Neural cell (in vitro differentiated cells): ENCODE measurements around the gene PCDHA1. TPM values are rescaled to one million over a fixed set of nuclear protein-coding genes. Genes with fewer than 3 reads are reported as not detected.

Experiments
- H2AFZ ChIP-seq: fragments of 200-600, 300-800 bp; sonication (generic), shearing (Covaris generic); 2 replicates; pipeline ENCODE4 v1.6.0; 2014; ENCODE audit warnings: low read depth, mild to moderate bottlenecking, antibody characterized with exemption, low read length, moderate library complexity
- H3F3A ChIP-seq: fragments of 200-600 bp; shearing (Covaris generic); 2 replicates; pipeline ENCODE4 v1.6.1; 2016; ENCODE audit warnings: mild to moderate bottlenecking, moderate library complexity, mixed read lengths, antibody characterized with exemption, low read length; ENCODE audit not compliant: insufficient read depth, poor library complexity, severe bottlenecking
- H3K27ac ChIP-seq: fragments of 200-600, 300-800 bp; sonication (generic), shearing (Covaris generic); 2 replicates; pipeline ENCODE4 v1.5.1; 2014; ENCODE audit warnings: mild to moderate bottlenecking, low read length, moderate library complexity
- H3K27me3 ChIP-seq: fragments of 300-800, 200-600 bp; sonication (generic), shearing (Covaris generic); 2 replicates; pipeline ENCODE4 v1.6.0; 2014; ENCODE audit warnings: mild to moderate bottlenecking, low read depth, low read length, moderate library complexity; ENCODE audit not compliant: insufficient read depth
- H3K36me3 ChIP-seq: fragments of 300-800, 200-600 bp; sonication (generic), shearing (Covaris generic); 2 replicates; pipeline ENCODE4 v1.5.1; 2014; ENCODE audit warnings: mild to moderate bottlenecking, antibody characterized with exemption, low read length, moderate library complexity; ENCODE audit not compliant: insufficient read depth
- H3K4me2 ChIP-seq: fragments of 300-800, 200-600 bp; sonication (generic), shearing (Covaris generic); 2 replicates; pipeline ENCODE4 v1.6.0; 2014; ENCODE audit warnings: mild to moderate bottlenecking, low read length
- H3K4me3 ChIP-seq: fragments of 300-800, 200-600 bp; sonication (generic), shearing (Covaris generic); 2 replicates; pipeline ENCODE4 v1.5.1; 2014; ENCODE audit warnings: mild to moderate bottlenecking, low read length, moderate library complexity
- H3K79me2 ChIP-seq: fragments of 200-600 bp; shearing (Covaris generic); replicated peaks from 2 replicates; pipeline ENCODE4 v1.6.0; 2014; ENCODE audit warnings: mild to moderate bottlenecking, low read length, moderate library complexity; ENCODE audit not compliant: insufficient read depth
- H3K9ac ChIP-seq: fragments of 300-800, 200-600 bp; sonication (generic), shearing (Covaris generic); 2 replicates; pipeline ENCODE4 v1.6.1; 2016; ENCODE audit warnings: mild to moderate bottlenecking, low read length, mixed read lengths
- H3K9me2 ChIP-seq: fragments of 200-600 bp; shearing (Covaris generic); 2 replicates; pipeline ENCODE4 v1.6.1; 2016; ENCODE audit warnings: mild to moderate bottlenecking, low read length, mixed read lengths; ENCODE audit not compliant: insufficient read depth
- H3K9me3 ChIP-seq: fragments of 200-600, 300-800 bp; sonication (generic), shearing (Covaris generic); 2 replicates; pipeline ENCODE4 v1.6.1; 2016; ENCODE audit warnings: mild to moderate bottlenecking, mixed run types, low read length, moderate library complexity, mixed read lengths
- H4K20me1 ChIP-seq: fragments of 200-600 bp; shearing (Covaris generic); 2 replicates; pipeline ENCODE4 v1.6.1; 2016; ENCODE audit warnings: mild to moderate bottlenecking, mixed run types; ENCODE audit not compliant: insufficient read depth
- EP300 ChIP-seq: fragments of 450-650 bp; conservative IDR thresholded peaks from 2 replicates; pipeline ENCODE4 v1.6.1; 2014; ENCODE audit warnings: antibody characterized with exemption, mild to moderate bottlenecking, moderate library complexity; ENCODE audit not compliant: poor library complexity, severe bottlenecking
- EZH2 ChIP-seq: fragments of 200-600, 300-800 bp; shearing (Covaris generic), sonication (generic); IDR thresholded peaks from 2 replicates; pipeline ENCODE4 v1.6.1; 2014; ENCODE audit warnings: antibody characterized with exemption, low read length, borderline replicate concordance, mild to moderate bottlenecking; ENCODE audit not compliant: insufficient read depth, poor library complexity, severe bottlenecking
- MXI1 ChIP-seq: fragments of 450-650 bp; conservative IDR thresholded peaks from 2 replicates; pipeline ENCODE4 v1.6.1; 2014; ENCODE audit warnings: antibody characterized with exemption, mild to moderate bottlenecking; ENCODE audit not compliant: poor library complexity, severe bottlenecking
- POLR2AphosphoS5 ChIP-seq: IDR thresholded peaks from 2 replicates; pipeline ENCODE4 v1.6.1; 2012
- RAD21 ChIP-seq: fragments of 450-650 bp; conservative IDR thresholded peaks from 2 replicates; pipeline ENCODE4 v1.6.1; 2014; ENCODE audit warnings: antibody characterized with exemption, mild to moderate bottlenecking, moderate library complexity
- SMC3 ChIP-seq: fragments of 450-650 bp; conservative IDR thresholded peaks from 2 replicates; pipeline ENCODE4 v1.6.1; 2014; ENCODE audit warnings: antibody characterized with exemption, mild to moderate bottlenecking, moderate library complexity; ENCODE audit not compliant: poor library complexity
- TAF1 ChIP-seq: IDR thresholded peaks from 2 replicates; pipeline ENCODE4 v1.6.1; 2012; ENCODE audit warnings: low read depth
- polyA plus RNA-seq: library from polyadenylated mRNA; depleted of rRNA; stranded (reverse); fragments of >200 nt; gene quantifications from 2 replicates; pipeline ENCODE4 v1.2.3, GENCODE V29; 2014
- TF ChIP-seq, protein P1 (sequence below): IDR thresholded peaks from 2 replicates; pipeline ENCODE4 v1.6.1; 2012; ENCODE audit warnings: borderline replicate concordance
- TF ChIP-seq, protein P2 (sequence below): fragments of 450-650 bp; IDR thresholded peaks from 2 replicates; pipeline ENCODE4 v1.5.1; 2014; ENCODE audit warnings: antibody characterized with exemption, mild to moderate bottlenecking, moderate library complexity; ENCODE audit not compliant: poor library complexity, severe bottlenecking

Gene PCDHA1
- polyA plus RNA-seq, 1 donor from 2014 or later: 0.28 TPM

DNA sequence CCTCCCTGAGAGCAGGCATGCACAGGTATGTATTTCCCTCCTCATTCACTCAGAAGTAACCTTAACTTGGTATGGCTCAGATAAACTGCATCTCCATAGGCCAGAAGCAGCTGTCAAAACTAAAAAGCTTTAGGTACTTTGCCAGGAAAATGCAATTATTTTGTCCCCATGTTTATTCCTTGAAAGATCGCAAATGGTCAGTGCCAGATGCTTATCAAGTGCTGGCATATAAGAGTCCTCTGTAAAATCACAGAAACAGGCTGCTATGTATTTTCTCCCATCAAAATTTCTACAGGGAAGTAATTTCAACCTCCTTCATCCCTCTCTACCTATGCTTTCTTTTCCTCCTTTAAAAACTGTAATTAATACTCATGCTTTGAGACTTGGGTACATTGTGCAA is 193.0 kb downstream of the PCDHA1 start:
- Histone ChIP-seq H3K4me2 (no peak overlapping the region), H4K20me1 (no peaks in the 10 kb centered on the region), H3F3A (peaks cover 14% of the 10 kb centered on the region), H3K4me3 (no peak overlapping the region), H3K36me3 (peaks cover 6% of the 10 kb centered on the region), H3K27ac (no peak overlapping the region), H3K9me3 (no peaks in the 10 kb centered on the region), H3K9ac (no peak overlapping the region), H2AFZ (no peak overlapping the region), H3K27me3 (no peaks in the 10 kb centered on the region), H3K79me2 (peaks cover 9% of the 10 kb centered on the region), H3K9me2 (no peaks in the 10 kb centered on the region)
- TF ChIP-seq, protein P1, sequence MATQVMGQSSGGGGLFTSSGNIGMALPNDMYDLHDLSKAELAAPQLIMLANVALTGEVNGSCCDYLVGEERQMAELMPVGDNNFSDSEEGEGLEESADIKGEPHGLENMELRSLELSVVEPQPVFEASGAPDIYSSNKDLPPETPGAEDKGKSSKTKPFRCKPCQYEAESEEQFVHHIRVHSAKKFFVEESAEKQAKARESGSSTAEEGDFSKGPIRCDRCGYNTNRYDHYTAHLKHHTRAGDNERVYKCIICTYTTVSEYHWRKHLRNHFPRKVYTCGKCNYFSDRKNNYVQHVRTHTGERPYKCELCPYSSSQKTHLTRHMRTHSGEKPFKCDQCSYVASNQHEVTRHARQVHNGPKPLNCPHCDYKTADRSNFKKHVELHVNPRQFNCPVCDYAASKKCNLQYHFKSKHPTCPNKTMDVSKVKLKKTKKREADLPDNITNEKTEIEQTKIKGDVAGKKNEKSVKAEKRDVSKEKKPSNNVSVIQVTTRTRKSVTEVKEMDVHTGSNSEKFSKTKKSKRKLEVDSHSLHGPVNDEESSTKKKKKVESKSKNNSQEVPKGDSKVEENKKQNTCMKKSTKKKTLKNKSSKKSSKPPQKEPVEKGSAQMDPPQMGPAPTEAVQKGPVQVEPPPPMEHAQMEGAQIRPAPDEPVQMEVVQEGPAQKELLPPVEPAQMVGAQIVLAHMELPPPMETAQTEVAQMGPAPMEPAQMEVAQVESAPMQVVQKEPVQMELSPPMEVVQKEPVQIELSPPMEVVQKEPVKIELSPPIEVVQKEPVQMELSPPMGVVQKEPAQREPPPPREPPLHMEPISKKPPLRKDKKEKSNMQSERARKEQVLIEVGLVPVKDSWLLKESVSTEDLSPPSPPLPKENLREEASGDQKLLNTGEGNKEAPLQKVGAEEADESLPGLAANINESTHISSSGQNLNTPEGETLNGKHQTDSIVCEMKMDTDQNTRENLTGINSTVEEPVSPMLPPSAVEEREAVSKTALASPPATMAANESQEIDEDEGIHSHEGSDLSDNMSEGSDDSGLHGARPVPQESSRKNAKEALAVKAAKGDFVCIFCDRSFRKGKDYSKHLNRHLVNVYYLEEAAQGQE: no peak
- TF ChIP-seq EZH2 (no peak), MXI1 (no peak), POLR2AphosphoS5 (no peak), EP300 (no peak), SMC3 (no peak), RAD21 (no peak)

DNA sequence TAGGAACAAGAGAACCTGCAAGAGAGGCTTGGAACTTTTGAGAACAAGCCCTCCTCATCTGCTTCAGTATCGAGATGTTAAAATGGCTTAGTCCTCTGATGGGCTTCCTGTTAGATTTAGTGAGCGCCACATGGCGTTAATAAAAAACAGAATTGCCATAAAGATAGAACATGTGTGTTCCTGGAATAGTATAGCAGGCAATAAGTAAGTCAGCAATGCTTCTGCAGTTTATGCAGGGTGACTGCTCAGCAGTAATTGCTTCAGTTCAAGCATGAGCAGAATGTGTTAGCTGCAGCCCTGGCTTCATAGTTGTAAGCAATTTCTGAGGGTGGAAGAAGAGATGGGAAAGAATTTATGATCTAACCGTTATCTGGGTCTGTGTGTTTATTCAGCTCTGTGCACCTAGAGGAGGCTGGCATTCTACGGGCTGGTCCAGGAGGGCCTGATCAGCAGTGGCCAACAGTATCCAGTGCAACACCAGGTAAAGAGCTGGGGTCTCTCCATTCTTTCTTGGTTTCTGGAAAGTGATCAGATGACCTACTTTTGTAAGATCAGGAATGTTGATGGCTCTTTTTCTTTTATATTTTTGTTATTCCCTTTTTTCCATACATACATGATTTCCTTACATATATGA is 196.3 kb downstream of the PCDHA1 start:
- no peak overlapping the region for H3K9ac ChIP-seq
- H3K79me2 ChIP-seq: no peaks in the 10 kb centered on the region
- H3K27ac ChIP-seq: no peak overlapping the region
- no peaks in the 10 kb centered on the region for H3K9me2 ChIP-seq
- H3K9me3 ChIP-seq: no peaks in the 10 kb centered on the region
- no peaks in the 10 kb centered on the region for H4K20me1 ChIP-seq
- H3K27me3 ChIP-seq: no peaks in the 10 kb centered on the region
- no peak overlapping the region for H2AFZ ChIP-seq
- H3F3A ChIP-seq: peaks cover 6% of the 10 kb centered on the region
- no peak overlapping the region for H3K4me2 ChIP-seq
- H3K4me3 ChIP-seq: no peak overlapping the region
- H3K36me3 ChIP-seq: peaks cover 6% of the 10 kb centered on the region
- TF ChIP-seq SMC3: no peak
- no peak for TF ChIP-seq EP300

DNA sequence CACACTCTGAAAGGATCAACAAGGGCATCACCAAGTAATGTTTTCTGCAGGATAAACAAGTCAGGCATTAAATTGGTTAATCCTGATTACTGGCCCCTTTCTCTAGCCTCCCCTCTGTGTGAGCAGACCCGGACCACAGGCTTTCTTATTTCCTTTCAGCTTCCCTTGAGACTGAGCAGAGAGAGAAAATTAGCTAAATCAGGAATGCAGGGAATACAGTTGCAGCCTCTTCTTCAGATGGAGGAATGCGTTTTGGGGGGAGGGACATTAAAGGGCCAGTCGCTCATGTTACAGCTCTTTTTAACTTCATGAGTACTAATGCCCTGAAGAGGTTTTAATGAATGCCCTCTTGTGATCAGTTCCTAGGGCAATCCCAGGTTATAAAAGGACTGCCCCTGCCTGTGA is 200.2 kb downstream of the PCDHA1 start:
- Histone ChIP-seq H3K27me3 (no peaks in the 10 kb centered on the region), H3K9me3 (no peaks in the 10 kb centered on the region), H3K79me2 (no peaks in the 10 kb centered on the region), H3K9ac (no peak overlapping the region), H2AFZ (no peak overlapping the region), H3K4me2 (no peak overlapping the region), H3F3A (no peaks in the 10 kb centered on the region), H3K27ac (no peak overlapping the region), H3K36me3 (peaks cover 6% of the 10 kb centered on the region), H3K4me3 (peak overlapping the region; percentile 11), H3K9me2 (no peaks in the 10 kb centered on the region), H4K20me1 (no peaks in the 10 kb centered on the region)
- TF ChIP-seq EZH2 (no peak), EP300 (no peak), POLR2AphosphoS5 (no peak), RAD21 (no peak), MXI1 (no peak), SMC3 (no peak), TAF1 (no peak)
- TF ChIP-seq, protein P1: no peak
- TF ChIP-seq, protein P2, sequence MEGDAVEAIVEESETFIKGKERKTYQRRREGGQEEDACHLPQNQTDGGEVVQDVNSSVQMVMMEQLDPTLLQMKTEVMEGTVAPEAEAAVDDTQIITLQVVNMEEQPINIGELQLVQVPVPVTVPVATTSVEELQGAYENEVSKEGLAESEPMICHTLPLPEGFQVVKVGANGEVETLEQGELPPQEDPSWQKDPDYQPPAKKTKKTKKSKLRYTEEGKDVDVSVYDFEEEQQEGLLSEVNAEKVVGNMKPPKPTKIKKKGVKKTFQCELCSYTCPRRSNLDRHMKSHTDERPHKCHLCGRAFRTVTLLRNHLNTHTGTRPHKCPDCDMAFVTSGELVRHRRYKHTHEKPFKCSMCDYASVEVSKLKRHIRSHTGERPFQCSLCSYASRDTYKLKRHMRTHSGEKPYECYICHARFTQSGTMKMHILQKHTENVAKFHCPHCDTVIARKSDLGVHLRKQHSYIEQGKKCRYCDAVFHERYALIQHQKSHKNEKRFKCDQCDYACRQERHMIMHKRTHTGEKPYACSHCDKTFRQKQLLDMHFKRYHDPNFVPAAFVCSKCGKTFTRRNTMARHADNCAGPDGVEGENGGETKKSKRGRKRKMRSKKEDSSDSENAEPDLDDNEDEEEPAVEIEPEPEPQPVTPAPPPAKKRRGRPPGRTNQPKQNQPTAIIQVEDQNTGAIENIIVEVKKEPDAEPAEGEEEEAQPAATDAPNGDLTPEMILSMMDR: no peak
